A673 (cell line): Measurements from ENCODE around the gene FSTL5.

ENCODE experiments used
- EZH2 ChIP-seq: fragments of 200-600 bp; sonication (generic); IDR thresholded peaks from 2 replicates; pipeline ENCODE4 v1.6.1; 2017; ENCODE audit warnings: borderline replicate concordance, low read depth, mild to moderate bottlenecking, mixed read lengths, antibody characterized with exemption, low read length; ENCODE audit not compliant: poor library complexity, severe bottlenecking
- TF ChIP-seq, protein P1 (sequence below): fragments of 300-800, 200-600 bp; sonication (generic); conservative IDR thresholded peaks from 2 replicates; pipeline ENCODE4 v1.5.1; 2017; ENCODE audit warnings: low read depth, mild to moderate bottlenecking, antibody characterized with exemption, low read length, moderate library complexity, mixed read lengths

GRCh38 chr4:162115333-162115732 is 48.5 kb downstream of the FSTL5 start:
- TF ChIP-seq, protein P1, sequence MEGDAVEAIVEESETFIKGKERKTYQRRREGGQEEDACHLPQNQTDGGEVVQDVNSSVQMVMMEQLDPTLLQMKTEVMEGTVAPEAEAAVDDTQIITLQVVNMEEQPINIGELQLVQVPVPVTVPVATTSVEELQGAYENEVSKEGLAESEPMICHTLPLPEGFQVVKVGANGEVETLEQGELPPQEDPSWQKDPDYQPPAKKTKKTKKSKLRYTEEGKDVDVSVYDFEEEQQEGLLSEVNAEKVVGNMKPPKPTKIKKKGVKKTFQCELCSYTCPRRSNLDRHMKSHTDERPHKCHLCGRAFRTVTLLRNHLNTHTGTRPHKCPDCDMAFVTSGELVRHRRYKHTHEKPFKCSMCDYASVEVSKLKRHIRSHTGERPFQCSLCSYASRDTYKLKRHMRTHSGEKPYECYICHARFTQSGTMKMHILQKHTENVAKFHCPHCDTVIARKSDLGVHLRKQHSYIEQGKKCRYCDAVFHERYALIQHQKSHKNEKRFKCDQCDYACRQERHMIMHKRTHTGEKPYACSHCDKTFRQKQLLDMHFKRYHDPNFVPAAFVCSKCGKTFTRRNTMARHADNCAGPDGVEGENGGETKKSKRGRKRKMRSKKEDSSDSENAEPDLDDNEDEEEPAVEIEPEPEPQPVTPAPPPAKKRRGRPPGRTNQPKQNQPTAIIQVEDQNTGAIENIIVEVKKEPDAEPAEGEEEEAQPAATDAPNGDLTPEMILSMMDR = no peak
- no peak for TF ChIP-seq EZH2
